Measurements from ENCODE around the gene DPH5. TPM values are rescaled to one million over a fixed set of nuclear protein-coding genes. Genes with fewer than 3 reads are reported as not detected.

DPH5 gene
- total RNA-seq, 6 experiments from 2014 or later, result 10.9 to 21.4 (median 16.8) TPM

DNA sequence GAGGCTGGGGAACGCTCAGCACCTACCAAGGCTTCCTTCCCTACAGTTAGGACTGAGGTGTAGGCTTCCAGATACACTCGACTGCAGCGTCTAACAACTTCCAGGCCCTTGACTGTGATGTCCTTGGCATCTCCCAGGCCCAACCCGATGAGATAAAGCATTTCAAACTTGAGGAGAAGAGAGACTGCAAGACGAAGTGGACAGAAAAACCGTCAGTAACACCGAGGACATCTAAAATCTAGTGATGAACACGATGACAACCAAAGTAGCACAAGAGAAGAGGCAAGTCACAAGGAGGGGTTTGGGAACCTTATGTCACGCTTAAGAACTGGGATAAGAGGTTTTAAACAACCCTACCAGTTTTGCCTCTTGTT is 314 bp downstream of the DPH5 start:
- H3K9me3 ChIP-seq, result no peaks in the 10 kb centered on the region
- TF ChIP-seq POLR2A (IDR thresholded peaks at IDR 0.05), result no peak
- TF ChIP-seq, protein P1, sequence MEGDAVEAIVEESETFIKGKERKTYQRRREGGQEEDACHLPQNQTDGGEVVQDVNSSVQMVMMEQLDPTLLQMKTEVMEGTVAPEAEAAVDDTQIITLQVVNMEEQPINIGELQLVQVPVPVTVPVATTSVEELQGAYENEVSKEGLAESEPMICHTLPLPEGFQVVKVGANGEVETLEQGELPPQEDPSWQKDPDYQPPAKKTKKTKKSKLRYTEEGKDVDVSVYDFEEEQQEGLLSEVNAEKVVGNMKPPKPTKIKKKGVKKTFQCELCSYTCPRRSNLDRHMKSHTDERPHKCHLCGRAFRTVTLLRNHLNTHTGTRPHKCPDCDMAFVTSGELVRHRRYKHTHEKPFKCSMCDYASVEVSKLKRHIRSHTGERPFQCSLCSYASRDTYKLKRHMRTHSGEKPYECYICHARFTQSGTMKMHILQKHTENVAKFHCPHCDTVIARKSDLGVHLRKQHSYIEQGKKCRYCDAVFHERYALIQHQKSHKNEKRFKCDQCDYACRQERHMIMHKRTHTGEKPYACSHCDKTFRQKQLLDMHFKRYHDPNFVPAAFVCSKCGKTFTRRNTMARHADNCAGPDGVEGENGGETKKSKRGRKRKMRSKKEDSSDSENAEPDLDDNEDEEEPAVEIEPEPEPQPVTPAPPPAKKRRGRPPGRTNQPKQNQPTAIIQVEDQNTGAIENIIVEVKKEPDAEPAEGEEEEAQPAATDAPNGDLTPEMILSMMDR (IDR thresholded peaks at IDR 0.05), result no peak
- H3K36me3 ChIP-seq, result peaks cover 0 to 8% (median 0%) of the 10 kb centered on the region in 4 donors
- under 1% methylated on average over 9 of the region's 9 CpGs for WGBS (ENCODE audit: insufficient coverage, low coverage, low lambda C conversion rate, missing lambda C conversion rate)
- peak overlapping the region; percentile 81 to 83 (median 82) for H3K27ac ChIP-seq
- H3K27me3 ChIP-seq, result no peaks in the 10 kb centered on the region
- DNase-seq (no peak), ATAC-seq (peak; percentile 39 to 47 (median 45))
- intact Hi-C loops (cut with DNase I), result no loop called here
- peak overlapping the region; percentile 68 to 79 (median 75) for H3K4me3 ChIP-seq
- H3K4me1 ChIP-seq, result peaks cover 0 to 28% (median 5%) of the 10 kb centered on the region in 4 donors

DNA sequence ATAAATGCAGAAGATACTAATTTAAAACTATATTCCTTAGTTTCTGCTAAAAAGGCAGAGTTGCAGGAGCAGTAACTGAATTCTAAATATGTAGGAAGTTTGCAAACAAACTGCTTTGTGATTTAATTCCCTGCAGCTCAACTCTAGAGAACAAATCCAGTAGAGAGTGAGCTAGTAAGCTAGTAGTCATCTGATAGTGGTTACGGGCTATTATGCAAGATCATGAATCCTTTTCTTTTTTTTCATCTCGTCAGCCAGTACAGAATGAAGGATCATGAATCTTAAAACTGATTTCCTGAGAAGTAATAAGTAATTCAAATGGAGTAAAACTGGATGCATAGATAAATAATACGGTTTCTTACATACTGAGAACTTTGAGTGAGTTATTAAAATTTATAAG is 3.3 kb downstream of the DPH5 start:
- no peaks in the 10 kb centered on the region for H3K9me3 ChIP-seq
- ATAC-seq (no peak), DNase-seq (no peak)
- H3K36me3 ChIP-seq, result peaks cover 0 to 8% (median 0%) of the 10 kb centered on the region in 4 donors
- no peaks in the 10 kb centered on the region for H3K27me3 ChIP-seq
- 48% methylated on average over 3 of the region's 3 CpGs for WGBS (ENCODE audit: insufficient coverage, low coverage, low lambda C conversion rate, missing lambda C conversion rate)
- H3K4me1 ChIP-seq, result peaks cover 0 to 17% (median 2%) of the 10 kb centered on the region in 4 donors
- H3K27ac ChIP-seq, result no peak overlapping the region
- no peak overlapping the region for H3K4me3 ChIP-seq
- TF ChIP-seq, protein P1 (IDR thresholded peaks at IDR 0.05), result no peak
- no peak for TF ChIP-seq POLR2A (IDR thresholded peaks at IDR 0.05)
- intact Hi-C loops (cut with DNase I), result no loop called here

DNA sequence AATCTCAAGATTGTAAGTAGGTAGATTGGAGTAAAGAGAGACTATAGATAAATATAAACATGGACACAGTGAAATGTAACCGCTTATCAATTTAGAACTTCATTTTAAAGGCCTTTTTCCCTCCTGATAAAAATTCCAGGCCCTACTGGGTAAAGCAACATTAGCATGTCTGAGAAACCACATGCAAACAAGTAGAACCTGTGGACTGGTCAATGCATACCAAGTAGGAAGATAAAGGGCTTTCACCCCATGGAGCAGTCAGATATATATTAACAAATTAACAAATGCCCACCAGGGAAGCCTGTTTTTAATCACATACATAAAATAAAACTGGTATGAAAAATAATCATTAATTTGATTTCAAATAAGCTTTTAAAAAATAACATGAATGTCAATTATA is 8.1 kb downstream of the DPH5 start:
- DNase-seq (no peak), ATAC-seq (no peak)
- Histone ChIP-seq H3K36me3 (peaks cover 0 to 13% (median 0%) of the 10 kb centered on the region in 4 donors), H3K9me3 (no peaks in the 10 kb centered on the region), H3K4me3 (no peak overlapping the region), H3K4me1 (no peaks in the 10 kb centered on the region), H3K27me3 (no peaks in the 10 kb centered on the region), H3K27ac (no peak overlapping the region)
- no peak for TF ChIP-seq POLR2A (IDR thresholded peaks at IDR 0.05)
- 94% methylated on average over 1 of the region's 1 CpG for WGBS (ENCODE audit: insufficient coverage, low coverage, low lambda C conversion rate, missing lambda C conversion rate)
- intact Hi-C loops (cut with DNase I), result no loop called here

DNA sequence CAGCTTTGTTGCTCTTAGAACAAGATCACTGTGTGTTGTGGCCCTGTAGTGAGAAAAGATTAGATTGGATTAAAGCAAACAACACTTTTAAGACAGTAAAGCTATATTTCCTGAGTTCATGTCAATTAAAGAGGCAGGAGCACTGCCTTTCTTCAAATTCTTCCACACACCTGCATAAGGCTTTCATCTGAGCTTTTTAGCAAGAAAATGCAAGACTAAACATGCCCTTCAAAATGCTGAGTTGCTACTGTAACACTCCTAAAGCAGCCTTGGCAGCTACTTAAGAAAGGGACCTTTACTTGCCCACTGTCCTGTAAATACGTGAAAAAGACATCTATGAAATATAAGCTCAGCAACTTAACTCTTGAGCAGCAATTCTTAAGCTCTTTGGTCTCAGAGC is 11.8 kb downstream of the DPH5 start:
- Histone ChIP-seq H3K27me3 (no peaks in the 10 kb centered on the region), H3K4me1 (no peaks in the 10 kb centered on the region), H3K9me3 (no peaks in the 10 kb centered on the region), H3K36me3 (peaks cover 0 to 5% (median 0%) of the 10 kb centered on the region in 4 donors), H3K4me3 (no peak overlapping the region), H3K27ac (no peak overlapping the region)
- 81% methylated on average over 1 of the region's 1 CpG for WGBS (ENCODE audit: insufficient coverage, low coverage, low lambda C conversion rate, missing lambda C conversion rate)
- ATAC-seq (no peak), DNase-seq (no peak)
- intact Hi-C loops (cut with DNase I), result no loop called here
- TF ChIP-seq POLR2A (IDR thresholded peaks at IDR 0.05), result no peak
- TF ChIP-seq, protein P1 (IDR thresholded peaks at IDR 0.05), result no peak

DNA sequence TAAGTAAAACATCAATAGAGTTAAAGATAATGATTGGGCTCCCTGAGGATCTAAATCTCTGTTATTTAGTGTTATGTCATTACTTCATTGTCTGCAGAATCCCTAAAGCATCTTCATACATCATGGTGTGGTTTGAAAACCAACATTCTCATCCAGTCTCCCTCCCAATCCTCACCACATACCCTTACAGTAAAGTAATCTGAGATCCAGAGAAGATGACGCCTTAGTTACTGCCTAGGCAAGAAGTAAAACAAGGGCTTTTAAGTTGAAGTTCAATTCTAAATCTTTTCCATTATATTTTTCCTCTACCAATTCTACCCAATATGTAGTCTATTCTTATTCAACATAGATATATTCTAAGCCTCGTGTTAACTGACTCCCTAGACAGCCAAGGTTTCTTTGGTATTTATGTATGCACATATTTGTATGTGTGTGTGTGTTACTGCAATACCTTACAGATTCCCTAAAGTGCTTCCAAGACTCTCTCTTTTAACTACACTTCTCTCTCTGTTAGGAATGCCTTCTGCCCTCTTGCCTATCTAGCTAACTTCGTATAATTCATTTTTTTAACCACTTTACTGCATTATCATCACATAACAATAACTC is 17.3 kb downstream of the DPH5 start:
- Histone ChIP-seq H3K4me1 (peaks cover 0 to 34% (median 5%) of the 10 kb centered on the region in 4 donors), H3K27me3 (no peaks in the 10 kb centered on the region), H3K36me3 (peaks cover 0 to 5% (median 0%) of the 10 kb centered on the region in 4 donors), H3K27ac (no peak overlapping the region), H3K9me3 (no peaks in the 10 kb centered on the region), H3K4me3 (no peak overlapping the region)
- TF ChIP-seq POLR2A (IDR thresholded peaks at IDR 0.05), result no peak
- DNase-seq (no peak), ATAC-seq (no peak)
- intact Hi-C loops (cut with DNase I), result no loop called here
- WGBS (ENCODE audit: insufficient coverage, low coverage, low lambda C conversion rate, missing lambda C conversion rate), result 95% methylated on average over 3 of the region's 3 CpGs

All from right lobe of liver (tissue), 6 donors.